HG02884 (cell line): Measurements from ENCODE around the gene CXCL17.
"Not testable (repeated sequence)": the region's sequence is repeated elsewhere in the genome, so short reads cannot be mapped to it uniquely, and the experiment has no call there.

ENCODE experiments used
- ATAC-seq: cut with Tn5 transposase; IDR thresholded peaks from one replicate; pipeline ENCODE4 v1.9.1; 2021; ENCODE audit warnings: mild to moderate bottlenecking, moderate library complexity; ENCODE audit not compliant: unreplicated experiment

CXCL17 gene, protein sequence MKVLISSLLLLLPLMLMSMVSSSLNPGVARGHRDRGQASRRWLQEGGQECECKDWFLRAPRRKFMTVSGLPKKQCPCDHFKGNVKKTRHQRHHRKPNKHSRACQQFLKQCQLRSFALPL

DNA sequence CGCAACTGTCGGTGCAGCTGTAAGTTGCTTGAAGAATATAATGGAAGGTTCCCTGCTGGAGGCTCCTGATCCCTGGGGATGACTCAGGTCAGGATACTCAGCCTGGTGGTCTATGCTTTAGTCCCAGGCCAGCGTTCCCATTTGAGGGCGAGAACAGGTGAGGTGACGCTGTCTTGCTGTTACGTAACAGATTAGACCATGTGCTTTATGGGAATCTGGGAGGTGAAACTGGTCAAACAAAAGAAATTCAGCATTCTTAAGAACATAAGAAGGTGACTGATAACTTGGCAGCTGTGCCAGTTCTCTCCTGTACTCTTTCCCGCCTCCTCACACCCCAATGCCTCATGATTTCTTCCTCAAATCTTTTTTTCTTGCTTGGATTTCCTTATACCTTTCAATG is at the start of gene CXCL17:
CXCL17 (minus strand) TSS at position 114 of the 400 bp plus-strand sequence. CDS start 114 bp downstream, outside the sequence.
- no peak for ATAC-seq

DNA sequence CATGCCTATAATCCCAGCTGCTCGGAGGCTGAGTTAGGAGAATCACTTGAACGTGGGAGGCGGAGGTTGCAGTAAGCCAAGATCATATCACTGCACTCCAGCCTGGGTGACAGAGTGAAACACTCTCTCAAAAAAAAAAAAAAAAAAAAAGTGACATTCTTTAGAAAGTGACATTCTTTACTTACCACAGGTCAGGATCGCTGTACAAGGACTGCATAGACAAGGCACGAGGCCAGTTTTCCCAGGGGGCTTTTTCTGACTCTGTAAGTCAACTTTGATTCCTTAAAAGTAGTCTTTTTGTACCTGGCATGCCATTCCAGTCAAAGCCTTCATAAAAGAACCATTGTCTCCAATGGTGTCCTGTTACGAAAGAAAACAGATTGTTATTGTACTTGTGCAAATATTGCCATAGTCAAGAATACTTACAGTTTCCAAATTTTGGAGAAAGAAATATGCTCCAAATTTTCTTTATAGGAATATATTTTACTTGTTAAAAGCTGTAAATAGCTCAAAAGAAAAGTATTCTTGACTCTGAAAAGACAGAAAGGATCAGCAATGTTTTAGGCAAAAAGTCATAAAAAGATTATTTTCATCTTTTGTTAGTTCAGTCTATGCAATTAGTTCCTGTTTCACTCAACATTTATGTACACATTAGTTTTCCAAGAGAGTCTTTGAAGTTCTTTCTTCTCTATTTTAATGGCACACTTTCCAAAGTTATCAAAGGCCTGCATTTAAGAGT is 46.2 kb upstream of the CXCL17 start:
- ATAC-seq: no peak

DNA sequence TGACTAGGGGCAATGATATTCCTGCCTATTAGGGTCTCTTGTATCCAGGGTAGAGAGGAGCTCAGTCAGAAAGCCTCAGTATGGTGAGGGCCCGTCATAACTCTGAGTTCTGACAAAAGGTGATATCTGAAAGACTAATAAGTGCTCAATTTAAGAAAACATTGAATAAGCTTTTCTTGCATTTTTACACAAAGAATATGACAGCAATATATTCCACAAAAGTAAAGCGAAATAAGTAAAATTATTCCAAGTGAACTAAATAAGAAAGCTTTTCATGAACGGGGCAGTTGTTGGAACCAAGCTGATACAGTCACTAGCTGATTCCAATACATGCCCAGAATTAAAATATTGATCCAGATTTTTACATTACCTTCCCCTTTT is 45.0 kb upstream of the CXCL17 start:
- ATAC-seq: no peak

DNA sequence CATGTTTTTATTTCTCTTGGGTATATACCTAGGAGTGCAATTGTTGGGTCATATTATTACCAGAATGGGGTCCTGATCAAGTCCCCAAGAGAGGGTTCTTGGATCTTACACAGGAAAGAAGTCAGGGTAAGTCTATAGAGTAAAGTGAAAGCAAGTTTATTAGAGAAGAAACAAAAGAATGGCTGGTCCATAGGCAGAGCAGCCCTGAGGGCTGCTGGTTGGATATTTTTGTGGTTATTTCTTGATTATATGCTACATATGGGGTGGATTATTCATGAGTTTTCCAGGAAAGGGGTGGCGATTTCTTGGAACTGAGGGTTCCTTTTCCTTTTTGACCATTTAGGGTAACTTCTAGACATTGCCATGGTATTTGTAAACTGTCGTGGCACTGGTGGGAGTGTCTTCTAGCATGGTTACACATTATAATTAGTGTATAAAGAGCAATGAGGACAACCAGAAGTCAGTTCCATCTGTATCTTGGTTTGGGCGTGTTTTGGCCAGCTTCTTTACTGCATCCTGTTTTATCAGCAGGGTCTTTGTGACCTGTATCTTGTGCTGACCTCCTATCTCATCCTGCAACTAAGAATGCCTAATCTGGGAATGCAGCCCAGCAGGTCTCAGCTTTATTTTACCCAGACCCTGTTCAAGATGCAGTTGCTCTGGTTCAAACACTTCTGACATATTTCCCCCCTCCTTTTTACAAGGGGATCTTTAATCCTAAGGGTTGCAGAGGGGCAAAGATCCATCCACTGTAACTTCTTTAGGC is 44.5 kb upstream of the CXCL17 start:
- ATAC-seq: no peak

DNA sequence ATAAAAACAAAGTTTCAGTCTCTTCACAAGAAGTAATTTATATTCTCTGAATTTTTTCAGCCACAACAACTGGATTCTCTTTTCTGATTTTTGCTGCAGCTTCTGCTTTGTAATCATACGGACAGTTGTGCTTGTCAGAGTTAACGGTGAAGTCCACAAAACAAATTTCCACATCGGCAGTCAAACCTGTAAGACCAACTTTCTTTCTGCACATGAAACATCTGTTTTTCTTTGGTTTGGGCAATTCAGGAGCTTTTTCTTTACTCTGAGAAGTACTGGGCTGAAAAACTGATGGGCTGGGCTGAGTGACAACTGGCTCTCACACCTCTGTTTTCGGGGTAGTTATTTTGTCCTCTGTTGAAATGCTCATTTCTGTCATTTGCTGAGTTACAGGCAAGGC is 42.3 kb upstream of the CXCL17 start:
- ATAC-seq: not testable (repeated sequence)

DNA sequence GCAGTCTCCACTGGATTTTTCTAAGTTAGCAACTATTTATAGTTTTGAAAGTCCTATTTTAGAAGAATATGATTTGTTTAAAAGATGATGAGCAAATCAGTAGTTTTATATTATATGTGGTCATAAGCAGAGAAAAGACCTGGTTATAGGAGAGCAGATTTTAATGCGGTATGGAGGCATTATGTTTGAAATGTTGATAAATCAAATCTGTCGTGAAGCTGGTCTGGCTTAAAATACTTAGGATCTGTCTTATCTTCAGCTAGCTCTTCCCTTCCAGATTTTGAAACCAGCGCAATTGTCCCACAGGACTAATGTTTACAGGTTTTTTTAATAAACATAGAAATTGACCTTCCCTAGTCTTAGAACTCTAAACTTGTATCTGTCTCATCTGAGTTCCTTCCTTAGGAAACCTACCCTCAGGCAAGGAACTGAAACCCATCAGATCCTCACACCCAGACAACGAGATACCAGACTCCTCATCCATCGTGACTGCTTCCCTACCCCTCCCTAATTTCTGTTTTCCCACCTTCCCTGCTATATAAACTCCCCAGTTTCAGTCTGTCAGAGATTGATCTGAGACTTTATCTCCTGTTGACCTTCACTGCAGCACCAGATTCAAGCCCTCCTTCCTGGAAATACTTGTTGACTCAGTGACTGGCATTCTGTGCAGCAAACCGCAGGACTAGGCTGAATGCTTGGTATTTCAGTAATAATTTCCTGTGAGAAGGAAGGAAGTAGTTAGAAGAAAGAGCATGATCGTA is 37.8 kb upstream of the CXCL17 start:
- no peak for ATAC-seq

DNA sequence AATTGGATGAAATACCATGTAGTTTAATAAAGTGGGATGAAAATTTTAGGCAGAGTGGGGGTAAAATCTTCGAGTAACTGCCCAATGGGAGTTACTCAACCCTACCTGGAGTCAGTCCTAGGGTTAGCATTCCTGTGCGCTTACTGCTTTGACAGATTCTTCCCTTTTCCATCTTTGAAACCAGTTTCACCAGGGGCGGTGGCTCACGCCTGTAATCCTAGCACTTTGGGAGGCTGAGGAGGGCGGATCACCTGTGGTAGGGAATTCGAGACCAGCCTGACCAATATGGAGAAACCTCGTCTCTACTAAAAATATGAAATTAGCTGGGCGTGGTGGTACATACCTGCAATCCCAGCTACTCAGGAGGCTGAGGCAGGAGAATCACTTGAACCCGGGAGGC is 37.0 kb upstream of the CXCL17 start:
- no peak for ATAC-seq

DNA sequence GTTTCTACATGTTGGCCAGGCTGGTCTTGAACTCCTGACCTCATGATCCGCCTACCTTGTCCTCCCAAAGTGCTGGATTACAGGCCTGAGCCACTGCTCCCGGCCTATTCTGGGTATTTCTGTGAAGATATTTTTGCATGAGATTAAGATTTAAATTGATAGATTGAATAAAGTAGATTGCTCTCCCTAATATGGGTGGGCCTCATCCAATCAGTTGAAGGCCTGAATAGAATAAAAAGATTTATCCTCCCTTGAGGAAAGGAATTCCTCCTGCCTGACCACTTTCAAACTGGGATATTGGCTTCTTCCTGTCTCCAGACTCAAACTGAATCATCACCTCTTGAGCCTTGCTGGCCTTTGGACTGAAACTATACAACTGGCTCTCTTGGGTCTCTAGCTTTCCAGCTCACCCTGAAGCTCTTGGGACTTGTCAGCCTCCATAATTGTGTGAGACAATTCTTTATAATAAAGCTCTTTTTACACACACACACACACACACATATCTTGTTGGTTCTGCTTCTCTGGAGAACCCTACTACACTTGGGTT is 36.1 kb upstream of the CXCL17 start:
- ATAC-seq: no peak

DNA sequence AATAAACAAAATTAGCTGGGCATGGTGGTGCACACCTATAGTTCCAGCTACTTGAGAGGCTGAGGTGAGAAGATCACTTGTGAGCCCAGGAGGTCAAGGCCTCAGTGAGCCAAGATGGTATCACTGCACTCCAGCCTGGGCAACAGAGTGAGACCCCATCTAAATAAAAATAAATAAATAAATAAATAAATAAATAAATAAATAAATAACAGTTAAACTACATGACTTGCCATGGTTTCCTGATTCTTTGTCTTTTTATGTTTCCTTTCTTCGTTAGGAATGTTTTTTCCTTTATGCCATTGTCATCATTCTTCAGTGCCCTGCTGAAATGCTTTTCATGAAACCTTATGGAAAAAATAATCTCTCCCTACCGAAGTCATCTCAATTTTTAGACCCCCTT is 35.2 kb upstream of the CXCL17 start:
- ATAC-seq: no peak

DNA sequence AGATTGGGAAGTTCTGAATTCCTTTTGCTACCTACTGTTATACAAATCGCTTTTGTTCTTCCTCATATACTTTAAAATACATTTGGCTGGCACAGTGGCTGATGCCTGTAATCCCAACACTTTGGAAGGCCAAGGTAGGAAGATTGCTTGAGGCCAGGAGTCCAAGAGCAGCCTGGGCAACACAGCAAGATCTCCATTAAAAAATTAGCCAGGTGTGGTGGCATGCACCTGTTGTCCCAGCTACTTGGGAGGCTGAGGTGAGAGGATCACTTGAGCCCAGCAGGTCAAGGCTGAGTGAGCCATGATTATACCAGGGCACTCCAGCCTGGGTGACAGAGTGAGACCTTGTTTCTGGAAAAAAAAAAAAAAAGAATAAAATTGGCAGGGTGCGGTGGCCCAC is 34.4 kb upstream of the CXCL17 start:
- ATAC-seq: no peak

DNA sequence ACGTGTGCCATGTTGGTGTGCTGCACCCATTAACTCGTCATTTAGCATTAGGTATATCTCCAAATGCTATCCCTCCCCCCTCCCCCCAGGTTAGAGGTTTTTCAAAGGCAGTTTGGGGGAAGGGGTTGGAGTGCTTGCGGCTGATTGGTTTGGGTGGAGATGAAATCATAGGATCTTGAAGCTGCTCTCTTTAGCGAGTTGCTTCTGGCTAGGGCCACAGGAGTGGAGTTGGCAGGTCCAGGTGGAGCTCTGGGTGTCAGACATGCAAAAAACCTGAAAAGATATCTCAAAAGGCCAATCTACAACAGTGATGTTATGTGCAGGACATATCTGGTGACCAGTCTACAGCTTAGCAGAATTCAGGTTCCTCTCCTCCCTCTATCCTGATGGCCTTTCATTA is 32.6 kb upstream of the CXCL17 start:
- no peak for ATAC-seq

DNA sequence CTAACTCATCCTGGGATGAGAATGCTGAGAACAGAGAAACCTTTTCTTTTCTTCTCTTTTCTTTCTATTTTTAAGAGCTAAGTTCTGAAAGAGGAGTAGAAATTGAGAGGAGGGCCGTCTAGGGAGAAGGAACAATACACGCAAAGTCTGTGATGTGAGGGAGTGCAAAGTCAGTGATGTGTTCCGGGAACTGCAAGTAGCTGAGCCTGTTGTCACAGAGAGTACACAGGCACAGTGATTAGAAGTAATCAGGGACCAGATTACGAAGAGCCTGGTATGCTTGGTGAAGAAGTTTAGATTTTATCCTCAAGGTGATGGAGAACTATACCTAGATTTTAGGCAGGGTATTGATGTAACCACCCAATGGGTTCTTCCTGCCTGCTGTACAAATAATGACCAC is 32.0 kb upstream of the CXCL17 start:
- ATAC-seq: no peak

DNA sequence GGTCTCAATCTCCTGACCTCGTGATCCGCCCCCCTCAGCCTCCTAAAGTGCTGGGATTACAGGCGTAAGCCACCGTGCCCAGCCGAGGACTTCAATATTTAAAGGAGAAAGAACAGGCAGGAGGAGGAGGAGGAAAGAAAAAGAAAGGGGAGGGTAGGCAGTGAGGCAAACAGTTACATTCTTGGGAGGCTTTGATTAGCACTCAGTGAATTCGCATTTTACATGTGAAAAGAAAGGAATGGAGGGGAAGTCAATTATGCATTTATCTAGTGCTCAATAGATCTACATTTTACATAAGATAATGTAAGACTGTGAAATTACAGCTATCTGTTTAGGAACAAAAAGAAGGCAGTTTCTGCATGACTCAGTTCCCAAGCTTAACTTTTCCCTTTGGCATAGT is 30.9 kb upstream of the CXCL17 start:
- no peak for ATAC-seq

DNA sequence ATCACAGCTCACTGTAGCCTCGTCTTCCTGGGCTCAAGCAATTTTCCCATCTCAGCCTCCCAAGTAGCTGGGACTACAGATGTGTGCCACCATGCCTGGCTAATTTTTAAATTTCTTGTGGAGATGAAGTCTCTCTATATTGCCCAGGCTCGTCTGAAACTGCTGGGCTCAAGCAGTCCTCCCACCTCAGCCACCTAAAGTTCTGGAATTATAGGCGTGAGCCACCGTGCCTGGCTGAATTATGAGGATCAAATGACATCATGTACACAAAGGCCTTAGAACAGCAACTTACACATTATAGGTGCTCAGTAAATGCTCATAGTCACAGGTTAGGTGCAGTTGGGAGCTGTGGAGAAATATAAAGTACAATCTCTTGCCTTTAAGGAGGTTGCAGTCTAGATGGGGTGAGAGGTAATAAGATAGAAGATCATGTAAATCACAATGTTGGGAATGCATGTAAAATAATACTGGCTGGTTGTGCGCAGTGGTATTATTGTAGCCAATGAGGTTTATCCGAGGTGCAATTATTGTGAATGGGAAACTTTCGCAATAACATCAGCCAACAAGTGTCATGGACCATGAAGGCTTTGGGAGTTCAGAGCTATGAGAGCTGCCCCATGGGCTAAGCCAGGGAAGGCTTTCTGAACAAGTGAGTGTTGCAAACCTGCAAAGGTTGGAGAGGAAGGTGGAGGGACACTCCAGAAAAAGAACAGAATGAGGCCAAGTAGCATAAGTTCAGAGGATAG is 29.8 kb upstream of the CXCL17 start:
- ATAC-seq: no peak

DNA sequence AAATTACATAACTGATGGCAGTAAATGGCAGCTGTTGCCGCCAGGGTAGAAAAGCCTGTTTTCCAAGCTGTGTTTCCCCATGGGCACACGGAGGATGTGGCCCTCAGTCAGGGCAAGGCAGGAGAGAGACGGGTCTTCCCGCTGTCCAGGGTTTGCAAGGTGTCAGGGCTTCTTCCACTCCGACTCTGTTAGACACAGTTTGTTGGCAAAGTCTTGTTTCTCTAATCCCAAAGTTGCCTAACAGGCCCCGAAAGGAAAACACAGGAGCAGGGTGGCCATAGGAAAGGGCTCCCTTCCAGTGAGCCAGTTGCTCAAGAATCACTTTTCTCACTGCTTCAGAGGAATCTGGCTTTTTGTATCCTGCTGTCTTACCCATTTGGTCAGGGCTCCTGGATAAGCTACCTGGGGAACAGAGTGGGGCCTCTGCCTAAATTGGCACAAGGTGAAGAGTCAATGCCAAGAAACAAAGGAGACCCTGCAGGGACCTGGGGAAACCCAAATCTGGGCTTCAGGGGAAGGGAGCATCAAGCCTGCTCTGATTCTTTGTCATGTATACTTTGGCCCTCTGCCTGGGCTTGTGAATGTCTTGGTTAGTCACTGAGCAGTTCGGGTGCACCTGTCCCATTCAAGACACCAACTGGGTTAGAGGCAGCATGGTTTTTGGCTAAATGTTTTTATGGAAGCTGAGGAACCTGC is 29.0 kb upstream of the CXCL17 start:
- no peak for ATAC-seq

DNA sequence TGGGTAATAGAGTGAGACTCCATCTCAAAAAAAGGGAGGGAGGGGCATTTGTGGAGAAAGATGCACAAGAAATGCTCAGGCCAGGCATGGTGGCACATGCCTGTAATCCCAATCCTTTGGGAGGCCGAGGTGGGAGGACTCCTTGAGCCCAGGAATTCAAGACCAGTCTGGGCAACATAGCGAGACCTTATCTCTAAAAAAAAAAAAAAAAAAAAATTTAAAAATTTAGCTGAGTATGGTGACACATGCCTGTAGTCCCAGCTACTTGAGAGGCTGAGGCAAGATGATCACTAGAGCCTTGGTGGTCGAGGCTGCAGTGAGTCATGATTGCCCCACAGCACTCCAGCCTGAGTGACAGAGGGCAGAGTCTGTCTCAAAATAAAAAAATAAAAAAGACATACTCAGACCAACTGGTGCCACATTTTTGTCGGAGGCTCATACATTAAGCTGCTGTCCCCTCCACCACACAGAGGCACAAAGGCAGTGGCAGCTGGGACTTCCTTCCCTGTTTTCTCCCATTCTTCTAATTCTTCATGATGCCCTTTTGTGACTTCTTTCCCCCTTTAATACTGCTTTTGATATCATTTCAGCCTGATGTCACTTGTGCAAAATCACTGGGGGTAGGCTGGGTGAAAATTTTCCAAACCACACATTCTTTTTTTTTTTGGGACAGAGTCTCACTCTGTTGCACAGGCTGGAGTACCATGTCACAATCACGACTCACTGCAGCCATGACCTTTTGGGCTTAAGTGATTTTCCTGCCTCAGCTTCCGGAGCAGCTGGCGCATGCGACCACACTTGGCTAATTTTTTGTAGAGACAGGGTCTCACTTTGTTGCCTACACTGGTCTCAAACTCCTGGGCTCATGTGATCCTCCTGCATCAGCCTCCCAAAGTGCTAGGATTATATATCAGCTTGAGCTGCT is 26.8 kb upstream of the CXCL17 start:
- no peak for ATAC-seq

DNA sequence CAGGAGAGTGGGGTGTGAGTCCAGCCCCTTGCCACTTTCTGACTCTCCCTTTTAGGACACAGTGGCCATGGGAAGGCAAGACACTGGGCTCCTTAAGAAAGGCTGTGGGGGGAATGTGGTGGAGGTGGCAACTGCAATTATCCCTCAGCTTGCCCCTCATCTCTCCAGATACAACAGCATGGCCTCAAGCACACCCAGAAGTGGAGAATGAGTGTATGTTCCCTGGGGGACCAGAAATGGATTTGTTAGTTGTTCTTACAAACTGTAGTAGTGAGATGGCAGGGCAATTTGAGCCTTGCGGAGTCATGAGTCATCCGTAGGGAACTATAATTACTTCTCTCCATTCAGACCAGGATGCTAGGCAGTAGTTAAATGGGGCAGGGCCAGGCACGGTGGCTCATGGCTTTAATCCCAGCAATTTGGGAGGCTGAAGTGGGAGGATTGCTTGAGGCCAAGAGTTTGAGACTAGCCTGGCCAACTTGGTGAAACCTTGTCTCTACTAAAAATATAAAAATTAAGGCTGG is 25.6 kb upstream of the CXCL17 start:
- no peak for ATAC-seq

DNA sequence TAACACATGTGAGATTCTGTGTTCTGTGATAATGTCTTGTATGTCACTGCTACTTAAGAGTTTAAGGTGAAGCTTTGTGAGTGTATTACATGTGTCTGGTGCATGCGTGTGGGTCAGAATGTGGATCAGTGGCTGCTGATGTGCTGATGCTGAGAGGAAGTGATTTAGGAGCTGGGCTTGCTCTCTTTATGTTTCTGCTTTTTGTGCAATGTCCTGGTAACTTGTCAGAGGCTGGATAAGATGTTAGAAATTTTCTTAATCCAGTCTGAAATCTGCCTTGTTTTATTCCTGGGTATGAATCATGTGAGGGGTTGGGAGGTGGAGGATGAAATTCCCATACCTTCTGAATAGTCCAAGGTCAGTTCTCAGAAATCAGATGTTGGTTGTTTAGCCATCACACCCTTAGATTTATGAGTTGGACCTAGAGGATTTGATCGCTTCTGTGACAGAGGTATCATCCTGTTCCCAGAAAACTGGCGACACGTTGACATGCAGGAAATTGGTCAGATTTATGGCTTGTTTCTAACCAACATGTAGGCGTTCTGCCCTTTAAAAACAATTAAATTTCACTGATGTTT is 24.5 kb upstream of the CXCL17 start:
- ATAC-seq: no peak
